CD4-positive, alpha-beta T cell treated with Interferon alpha-2 for 1 hour (primary cell): ENCODE measurements around the gene NPR2.

Experiments used
- DNase-seq, 2 donors: peaks; one replicate each; pipeline ENCODE4 v3.0.0-alpha.2; 2020 to 2022

NPR2 gene

DNA sequence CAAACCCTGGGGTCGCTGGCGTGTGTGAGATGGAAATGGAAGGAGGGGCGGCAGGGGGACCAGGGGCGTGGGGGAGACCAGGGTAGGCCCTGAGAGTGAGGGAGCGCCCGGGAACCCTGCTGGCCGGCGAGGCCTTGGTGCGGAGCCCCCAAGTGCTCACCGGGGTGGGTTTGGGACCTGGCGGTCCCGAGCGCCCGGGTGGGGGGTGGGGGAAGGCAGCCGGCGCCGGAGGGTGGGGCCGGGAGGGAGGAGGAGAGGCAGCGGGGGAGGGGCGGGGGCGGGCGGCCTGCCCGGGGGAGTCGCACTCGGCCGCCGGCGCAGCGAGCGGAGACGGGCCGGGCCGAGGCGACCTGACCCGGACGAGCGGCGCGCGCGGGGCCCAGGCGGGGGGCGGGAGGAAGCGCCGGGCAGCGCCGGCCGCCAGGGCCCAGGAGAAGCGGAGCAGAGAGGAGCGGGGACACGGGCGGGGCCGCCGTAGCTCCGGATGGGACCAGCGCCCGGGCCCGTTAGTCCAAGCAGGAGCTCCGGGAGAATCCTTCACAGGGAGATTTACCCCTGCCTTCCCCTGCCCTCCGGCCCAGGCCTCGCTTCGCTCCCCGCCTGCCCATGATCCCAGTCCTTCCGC lies at the start of gene NPR2:
NPR2 (plus strand) TSS at position 295 of the 625 bp plus-strand sequence. CDS start 818 bp downstream, outside the sequence.
- no peak for DNase-seq

GRCh38 chr9:35741740-35742139 lies 49.7 kb upstream of the NPR2 start:
- DNase-seq, result peak in 1 of 2 donors; percentile 20

- no peak for DNase-seq
Measured at GRCh38 chr9:35743452-35743851, 47.9 kb upstream of the NPR2 start.

DNA sequence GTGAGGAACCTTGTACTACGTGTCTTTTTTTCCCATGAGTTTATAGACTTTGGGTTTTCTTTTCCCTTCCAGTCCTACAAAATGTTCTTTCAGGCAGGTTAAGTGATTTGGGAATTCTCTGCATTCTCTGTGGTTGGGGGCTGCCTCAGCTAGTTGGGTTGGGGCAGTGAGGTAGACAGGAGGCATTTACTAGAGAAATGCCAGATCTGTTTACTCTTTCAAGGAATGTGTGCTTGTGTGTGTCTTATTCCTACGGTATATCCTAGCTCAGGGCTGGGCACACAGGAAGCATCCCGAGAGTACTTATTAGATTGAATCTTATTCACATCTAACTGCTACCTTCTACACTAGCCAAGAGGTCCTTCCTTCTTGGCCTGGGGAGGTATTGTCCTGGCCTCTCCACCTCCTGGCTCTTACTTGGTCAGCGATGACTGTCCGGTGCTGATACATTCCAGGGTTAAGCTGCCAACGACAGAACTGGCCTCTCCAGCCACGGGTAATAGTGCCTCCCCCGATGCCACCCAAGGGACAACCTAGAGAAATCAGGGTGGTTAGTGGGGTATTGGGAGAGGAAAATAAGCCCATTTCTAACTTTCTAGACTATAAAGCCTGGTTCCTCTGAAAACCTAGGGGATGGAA lies 47.4 kb upstream of the NPR2 start:
- no peak for DNase-seq

- no peak for DNase-seq
Measured at GRCh38 chr9:35745569-35745968, 45.8 kb upstream of the NPR2 start.

- no peak for DNase-seq
Measured at GRCh38 chr9:35746583-35746982, 44.8 kb upstream of the NPR2 start.

DNA sequence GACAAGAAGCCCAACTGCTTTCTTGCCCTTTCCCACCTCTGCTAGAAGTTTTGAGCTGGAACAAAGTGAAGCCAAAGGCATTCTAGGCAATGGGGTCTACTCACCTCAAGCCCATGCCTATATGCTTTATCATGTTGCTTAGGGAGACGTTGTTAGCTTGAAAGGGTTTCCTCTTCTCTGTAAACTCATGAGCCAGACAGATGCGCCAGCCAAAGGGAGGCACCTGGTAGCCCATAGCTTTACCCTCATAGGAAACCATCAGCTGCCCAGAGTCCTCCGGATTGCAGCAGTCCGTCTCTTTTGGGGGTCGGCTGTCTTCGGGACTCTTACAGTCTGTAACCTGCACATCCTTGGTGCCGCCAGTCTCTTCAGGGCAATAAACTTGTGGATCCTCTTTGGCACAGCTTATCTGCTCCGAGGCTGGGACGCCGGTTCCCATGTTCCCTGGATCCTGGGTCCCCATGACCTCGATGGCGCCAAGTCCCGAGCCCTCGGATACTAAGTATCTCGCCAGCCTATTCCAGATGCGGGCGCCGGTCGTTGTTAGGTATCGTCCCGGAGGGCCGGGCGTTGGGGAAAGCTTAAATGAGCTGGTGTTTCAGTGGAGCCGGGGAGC lies 43.0 kb upstream of the NPR2 start:
- DNase-seq, result peak in 1 of 2 donors; percentile 8

- peak; percentile 59 to 76 for DNase-seq
Measured at GRCh38 chr9:35748858-35749514, 42.4 kb upstream of the NPR2 start, which contains the start of the genes GBA2 and RGP1. TSS of gene GBA2 (minus strand) at chr9:35749228. CDS start at chr9:35748704, 524 bp downstream. TSS of gene RGP1 (plus strand) at chr9:35749287. CDS start at chr9:35749756, 469 bp downstream.

GRCh38 chr9:35749515-35750255 lies 41.7 kb upstream of the NPR2 start:
- DNase-seq, result peak in 1 of 2 donors; percentile 61

DNA sequence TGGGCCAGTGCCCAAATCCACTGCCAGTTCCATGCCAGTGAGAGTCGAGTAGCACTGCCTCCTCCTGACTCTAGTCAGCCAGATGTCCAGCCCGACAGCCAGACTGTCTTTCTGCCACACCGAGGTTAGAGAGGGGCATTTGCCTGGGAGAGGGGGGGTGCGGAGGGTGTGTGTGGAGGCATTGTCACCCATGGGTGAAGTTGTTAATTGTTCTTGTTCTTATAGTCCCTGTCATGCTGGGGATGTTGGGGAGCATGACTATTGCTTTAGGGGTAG lies 41.2 kb upstream of the NPR2 start:
- no peak for DNase-seq

DNA sequence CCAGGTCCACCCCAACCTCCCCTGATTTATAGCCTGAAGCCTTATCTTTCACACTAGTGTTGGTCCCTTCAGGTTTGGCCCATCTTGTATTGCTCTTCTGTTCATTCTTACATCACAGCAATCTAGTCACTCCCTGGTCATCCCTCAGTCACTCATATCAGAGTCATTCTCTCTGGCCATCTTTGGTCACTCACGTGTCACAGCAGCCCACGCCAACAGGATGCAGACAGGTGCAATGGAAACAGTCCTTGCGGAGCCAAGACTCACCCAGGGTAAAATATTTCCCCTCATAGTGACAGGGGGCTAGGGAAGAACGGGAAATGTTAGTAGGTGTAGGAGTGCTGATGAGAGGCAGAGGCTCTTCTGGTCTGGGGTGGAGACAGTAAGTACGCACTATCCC lies 37.9 kb upstream of the NPR2 start:
- DNase-seq, result no peak

DNA sequence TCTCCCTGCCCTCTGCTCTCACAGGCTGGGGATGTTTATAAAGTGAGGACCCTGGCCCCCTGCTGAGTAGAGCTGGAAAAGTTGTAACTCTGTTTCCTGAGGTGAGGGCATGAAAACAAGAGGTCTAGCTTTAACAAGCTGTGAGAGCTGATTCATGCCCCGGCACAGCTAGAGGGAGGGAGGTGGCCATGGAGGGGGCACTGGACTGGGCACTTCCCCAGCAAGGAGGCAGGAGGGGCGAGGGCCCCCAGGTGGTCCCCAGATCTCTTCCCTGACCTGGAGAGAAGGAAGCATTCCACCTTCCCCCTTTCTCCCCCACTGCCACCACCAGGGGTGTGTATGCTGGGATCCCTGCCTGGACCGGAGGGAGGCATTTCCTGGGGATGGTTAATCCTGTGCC lies 37.1 kb upstream of the NPR2 start, which contains the start of gene MSMP:
MSMP (minus strand) TSS at position 13 of the 400 bp plus-strand sequence. CDS start 147 bp downstream, outside the sequence.
- no peak for DNase-seq

DNA sequence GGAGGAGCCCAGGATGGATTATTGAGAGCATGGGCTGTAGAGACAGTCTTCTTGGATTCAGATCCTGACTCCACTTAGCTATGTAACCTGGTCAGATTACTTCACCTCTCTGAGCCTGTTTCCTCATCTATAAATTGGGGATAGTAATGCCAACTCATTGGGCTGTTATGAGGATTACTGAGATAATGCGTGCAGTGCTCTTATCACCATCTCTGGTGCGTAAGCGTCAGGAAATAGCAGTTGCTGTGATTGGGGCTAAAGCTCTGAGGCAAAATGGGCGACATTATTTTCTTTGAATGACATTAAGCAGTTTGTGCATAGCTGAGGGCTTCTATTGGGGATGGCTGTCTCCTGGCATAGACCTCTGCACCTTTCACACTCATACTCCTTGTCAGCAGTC lies 36.3 kb upstream of the NPR2 start:
- no peak for DNase-seq

DNA sequence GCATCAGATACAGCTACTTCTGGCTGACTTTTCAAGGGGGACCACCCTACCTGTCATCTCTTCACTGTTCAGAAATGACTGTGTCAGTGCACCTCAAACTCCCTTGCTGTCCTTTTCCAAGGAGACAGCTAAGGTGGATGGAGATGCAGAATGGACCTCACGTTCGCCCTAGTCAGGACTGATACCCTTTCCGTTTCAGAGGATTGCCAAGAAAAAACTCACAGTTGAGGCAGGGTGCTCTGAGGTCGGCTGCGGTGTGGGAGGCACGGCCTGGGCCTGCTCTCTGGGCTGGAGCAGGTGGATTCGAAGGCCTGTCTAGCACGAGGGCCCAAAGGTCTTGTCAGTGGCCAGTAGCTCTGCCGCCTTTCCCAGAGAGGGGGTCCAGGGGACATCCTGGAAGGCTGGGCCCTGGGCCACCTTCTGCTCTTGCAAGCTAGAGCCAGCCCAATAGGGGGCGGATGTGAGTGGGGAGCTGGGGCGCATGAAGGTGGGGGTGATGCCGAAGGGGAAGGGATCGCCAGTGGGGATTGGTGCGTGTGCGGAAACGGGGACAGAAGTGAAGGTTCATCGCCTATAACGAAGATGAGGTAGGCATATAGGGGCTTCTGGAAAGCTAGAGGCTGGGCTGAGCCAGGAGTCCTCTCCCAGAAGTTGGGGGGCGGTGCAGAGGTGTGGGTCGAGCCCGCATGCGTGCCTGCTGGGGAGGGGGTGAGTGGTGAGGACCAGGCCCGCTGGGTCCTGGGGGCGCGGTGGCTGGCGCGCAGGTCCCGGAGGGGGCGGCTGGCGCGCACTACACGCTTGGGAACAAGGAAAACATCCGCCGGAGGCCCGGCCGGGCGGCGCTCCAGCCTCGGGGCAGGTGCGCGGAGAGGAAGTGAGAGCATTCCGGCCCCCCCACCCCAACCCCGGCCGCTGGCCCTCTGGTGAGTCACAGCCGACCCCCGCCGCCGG lies 34.8 kb upstream of the NPR2 start:
- DNase-seq, result peak; percentile 68 to 81

GRCh38 chr9:35757226-35757891 lies 34.0 kb upstream of the NPR2 start:
- DNase-seq, result peak in 1 of 2 donors; percentile 13

DNA sequence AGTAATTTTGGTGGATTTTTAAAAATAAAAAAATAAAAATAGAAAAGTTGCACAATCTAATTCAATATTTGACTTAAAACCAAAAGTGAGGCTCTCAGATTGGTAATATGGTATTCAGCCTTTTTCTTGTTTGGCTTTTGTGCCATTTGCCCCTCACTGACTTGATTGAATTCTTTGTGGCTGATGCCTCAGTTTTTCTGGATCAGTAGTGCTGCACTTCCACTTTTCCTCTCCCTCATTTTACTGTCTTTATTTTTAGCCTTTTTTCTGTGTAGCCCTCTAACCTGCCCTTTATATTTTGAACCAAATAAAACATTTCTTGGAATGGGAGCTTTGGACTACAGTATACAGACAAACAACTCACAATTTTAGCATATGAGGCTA lies 33.5 kb upstream of the NPR2 start:
- DNase-seq, result no peak

GRCh38 chr9:35758475-35759050 lies 32.8 kb upstream of the NPR2 start:
- no peak for DNase-seq

- no peak for DNase-seq
Measured at GRCh38 chr9:35759795-35760194, 31.6 kb upstream of the NPR2 start.

DNA sequence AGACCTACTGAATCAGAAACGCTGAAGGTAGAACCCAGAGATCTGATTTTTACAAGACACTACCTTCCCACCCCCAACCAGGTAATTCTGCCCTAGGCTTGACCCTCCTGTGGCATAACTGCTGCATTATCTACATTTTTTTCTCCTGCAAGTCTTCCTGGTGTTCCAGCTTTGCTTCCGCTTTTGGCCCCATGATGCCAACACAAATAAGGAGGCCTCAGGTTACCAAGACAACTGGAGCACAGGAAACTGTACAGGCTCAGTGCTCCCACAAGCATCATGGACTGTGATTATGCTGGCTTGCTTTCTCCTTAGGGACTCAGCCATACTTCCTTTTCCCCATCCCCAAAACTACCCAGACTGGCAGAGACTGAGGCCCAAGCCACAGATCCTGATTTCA lies 30.7 kb upstream of the NPR2 start:
- no peak for DNase-seq

DNA sequence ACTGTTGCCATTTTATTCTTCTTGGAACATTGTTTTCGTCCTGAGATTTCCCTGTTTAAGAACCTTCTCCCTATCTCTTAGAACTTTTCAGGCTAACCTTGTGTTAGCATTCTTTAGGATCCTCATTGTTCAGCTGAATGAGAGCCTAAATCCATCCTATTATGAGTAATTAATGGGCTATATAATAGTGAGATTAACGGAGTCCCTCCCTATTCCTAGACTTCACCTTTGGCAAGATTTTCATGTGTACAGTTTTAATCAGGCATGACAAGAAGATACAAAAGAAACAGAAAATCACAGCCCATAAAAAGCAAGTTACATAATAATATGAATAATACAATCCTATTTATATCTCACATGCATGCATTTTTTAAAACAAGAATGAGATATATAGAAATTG lies 28.2 kb upstream of the NPR2 start:
- DNase-seq, result no peak

DNA sequence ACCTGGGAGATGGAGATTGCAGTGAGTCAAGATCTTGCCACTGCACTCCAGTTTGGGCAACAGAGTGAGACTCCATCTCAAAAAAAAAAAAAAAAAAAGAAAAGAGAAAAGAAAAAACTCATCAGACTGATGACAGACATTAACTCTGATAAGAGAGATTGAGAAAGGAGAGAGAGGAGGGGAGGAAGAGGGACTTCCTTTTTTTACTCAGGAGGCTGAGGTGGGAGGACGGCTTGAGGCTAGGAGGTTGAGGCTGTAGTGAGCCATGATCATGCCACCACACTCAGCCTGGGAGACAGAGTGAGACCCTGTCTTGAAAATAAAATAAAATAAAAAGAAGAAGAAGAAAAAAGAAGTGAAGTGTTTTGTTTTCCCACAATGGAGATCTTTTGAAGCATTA lies 27.6 kb upstream of the NPR2 start:
- DNase-seq, result no peak
